IPS-18c (cell line): ENCODE results near the gene UMODL1.

Source experiments
- H3K4me3 ChIP-seq: 2 replicates; pipeline ENCODE4 v1.7.0; 2013; ENCODE audit warnings: low read depth, mild to moderate bottlenecking, low read length, moderate library complexity; ENCODE audit not compliant: insufficient read depth
- H3K9me3 ChIP-seq: one replicate; pipeline ENCODE4 v1.6.1; 2013; ENCODE audit warnings: mild to moderate bottlenecking, low read length, moderate library complexity; ENCODE audit not compliant: control insufficient read depth, insufficient read depth

UMODL1 gene

DNA sequence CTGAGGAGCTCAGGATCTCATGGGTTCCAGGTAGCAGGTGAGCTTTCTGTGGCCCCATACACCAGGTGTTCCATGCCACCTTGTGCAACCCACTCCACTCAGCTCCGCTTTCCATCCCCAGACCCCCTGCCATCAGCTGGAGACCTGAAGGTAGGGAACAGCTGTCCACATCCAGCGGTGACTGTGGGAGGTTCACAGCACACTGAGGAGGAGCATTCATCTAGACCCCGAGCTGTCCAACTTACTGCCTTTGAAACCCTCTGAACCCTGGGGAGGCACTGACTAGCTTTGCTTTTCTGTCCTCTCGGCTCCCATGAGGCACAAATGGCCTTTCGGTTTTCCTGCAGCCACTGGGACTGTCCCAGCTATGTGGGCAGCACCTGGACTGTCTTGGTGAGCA, 119.9 kb downstream of the UMODL1 start:
- H3K9me3 ChIP-seq: no peaks in the 10 kb centered on the region

DNA sequence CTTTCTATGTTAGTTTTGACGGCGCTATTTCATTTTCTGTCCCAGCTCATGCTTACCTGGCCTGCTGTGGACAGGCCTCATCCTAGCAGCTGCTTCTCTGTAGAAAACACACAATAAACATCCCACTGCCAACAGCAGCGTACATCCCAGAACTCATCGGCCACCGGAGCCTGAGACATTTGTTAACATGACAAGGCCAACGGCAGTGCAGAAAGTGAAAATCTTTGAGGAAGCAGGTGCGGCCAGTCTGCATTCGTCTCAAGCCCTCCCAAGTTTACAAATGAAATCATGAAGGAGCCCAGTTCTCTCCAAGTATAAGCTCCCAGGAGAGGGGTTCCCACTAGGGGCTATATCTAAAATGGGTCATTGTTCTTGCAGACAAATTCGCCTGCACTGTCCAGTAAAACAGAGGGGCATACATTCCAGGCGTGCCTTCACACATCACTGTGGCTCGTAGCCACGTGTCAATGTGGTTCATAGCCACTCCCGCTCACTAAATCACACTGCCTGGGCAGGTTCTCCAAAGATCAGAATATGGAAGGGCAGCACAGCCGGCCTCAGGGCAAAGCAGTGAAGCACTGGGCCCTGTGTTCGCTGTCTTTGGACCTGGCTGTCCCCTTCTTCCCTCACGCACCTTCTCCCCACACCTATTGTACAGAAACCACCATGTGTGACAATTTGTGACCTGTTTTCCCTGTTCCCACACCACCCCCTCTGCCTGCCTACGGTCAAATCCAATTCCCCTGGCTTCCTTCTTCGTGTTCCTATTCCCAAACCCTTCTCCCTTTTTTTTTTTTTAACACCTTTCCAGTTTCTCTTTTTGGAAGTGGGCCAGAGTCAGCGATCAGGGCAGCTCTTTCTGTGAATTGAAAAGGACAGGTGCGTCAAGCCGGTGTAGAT, 120.8 kb downstream of the UMODL1 start:
- Histone ChIP-seq H3K4me3 (no peak overlapping the region), H3K9me3 (no peaks in the 10 kb centered on the region)

More for the DNA sequence above, 119.9 kb downstream of the UMODL1 start:
- H3K4me3 ChIP-seq: no peak overlapping the region
